ENCODE results near the gene CAD. TPM values are rescaled to one million over a fixed set of nuclear protein-coding genes. Genes with fewer than 3 reads are reported as not detected.

Gene CAD
- total and polyA plus RNA-seq, 2 of the 4 experiments (the other 2 are of a cell fraction) = 12.9 to 38.7 TPM

- Histone ChIP-seq H4K8ac (ENCODE audit: low read depth in 2 of 2, low read length in 2 of 2) (peak overlapping the region; percentile 83 to 95), H3K4me2 (ENCODE audit: low read depth, low read length) (peak overlapping the region; percentile 93), H3K56ac (ENCODE audit: extremely low read depth, insufficient read depth, low read length) (peak overlapping the region; percentile 28; the same call in 1 of the 2 replicates), H2BK120ac (ENCODE audit: low read depth, low read length) (no peak overlapping the region), H4K20me1 (ENCODE audit: insufficient read depth, low read length) (no peaks in the 10 kb centered on the region), H2AFZ (replicated peaks; ENCODE audit: low read length, poor library complexity) (peak overlapping the region; percentile 88), H4K5ac (ENCODE audit: low read depth, low read length) (peak overlapping the region; percentile 85), H3K4ac (ENCODE audit: low read depth, low read length) (peak overlapping the region; percentile 71), H3K79me1 (ENCODE audit: low read depth in 1 of 2, low read length in 2 of 2) (peaks cover 35 to 62% of the 10 kb centered on the region in 2 experiments), H4K91ac (ENCODE audit: insufficient read depth, low read depth, low read length) (peak overlapping the region; percentile 79), H2BK5ac (ENCODE audit: low read depth, low read length, poor library complexity, severe bottlenecking) (peak overlapping the region; percentile 11), H3K9ac (ENCODE audit: low read depth, low read length) (peak overlapping the region; percentile 68), H2AK9ac (replicated peaks; ENCODE audit: low read depth, low read length, poor library complexity) (peak overlapping the region; percentile 92), H2BK15ac (ENCODE audit: low read depth, low read length) (no peak overlapping the region), H3K18ac (ENCODE audit: low read depth, low read length) (0 out of 2 replicates have a peak overlapping the region, but pooled peaks have one; percentile 25), H3K14ac (replicated peaks; ENCODE audit: low read depth, low read length) (peak overlapping the region; percentile 87), H2BK20ac (ENCODE audit: low read depth, low read length) (peak overlapping the region; percentile 24; the same call in 1 of the 2 replicates), H3K23ac (ENCODE audit: low read depth, low read length) (peak overlapping the region; percentile 52), H3K27ac (ENCODE audit: insufficient read depth, low read length) (peak overlapping the region; percentile 29; the same call in 1 of the 2 replicates), H3K4me1 (ENCODE audit: control insufficient read depth, insufficient read depth, low read length) (peaks cover 7% of the 10 kb centered on the region), H3K4me3 (ENCODE audit: insufficient read depth, low read depth, low read length) (peak overlapping the region; percentile 64), H3K36me3 (ENCODE audit: control insufficient read depth, insufficient read depth, low read length) (peaks cover 12% of the 10 kb centered on the region), H3K9me1 (ENCODE audit: insufficient read depth, low read length) (peaks cover 9% of the 10 kb centered on the region), H3K9me3 (ENCODE audit: control insufficient read depth, insufficient read depth, low read length) (no peaks in the 10 kb centered on the region), H3K27me3 (ENCODE audit: control insufficient read depth, insufficient read depth, low read length) (no peaks in the 10 kb centered on the region), H2AK5ac (ENCODE audit: low read depth, low read length) (peak overlapping the region; percentile 92; the same call in 1 of the 2 replicates)
- POLR2A ChIA-PET (ENCODE audit: unreplicated experiment) = no interaction called here
- no peak for ATAC-seq (ENCODE audit: low read depth)
- no TSS peak for BruUV-seq (replicated peaks)
- dilution Hi-C loops (cut with HindIII; ENCODE audit: low sequenced_read_pairs, unreplicated experiment) = no loop called here
- in situ Hi-C loops (cut with MboI; ENCODE audit: low sequenced_read_pairs) = no loop called here
- whole genome bisulfite sequencing, 2 experiments (ENCODE audit: extremely low coverage in 2 of 2, insufficient read length in 1 of 2) = 93% methylated on average over 6 of the region's 13 CpGs; no CpG with 5 or more reads in 1 of the 2 experiments
- no peak for DNase-seq
- no peak for TF ChIP-seq USF2 (IDR thresholded peaks at IDR 0.05; ENCODE audit: low read depth, low read length)
- TF ChIP-seq MXI1 (IDR thresholded peaks at IDR 0.05; ENCODE audit: borderline replicate concordance, low read depth, low read length) = no peak
- no peak for TF ChIP-seq RCOR1 (IDR thresholded peaks at IDR 0.05; ENCODE audit: insufficient replicate concordance, low read length)
- TF ChIP-seq RFX5 (IDR thresholded peaks at IDR 0.05; ENCODE audit: low read depth, low read length) = no peak
- TF ChIP-seq CEBPB (IDR thresholded peaks at IDR 0.05; ENCODE audit: low read depth, low read length) = no peak
- TF ChIP-seq NFE2L2 (IDR thresholded peaks at IDR 0.05; ENCODE audit: low read depth, low read length) = no peak
- intact Hi-C loops (cut with micrococcal nuclease) = loop anchor here (2.0 kb wide), 1 partner anchor 118 kb away; no protein-coding TSS in a partner anchor
- CTCF ChIA-PET = no interaction called here
Observed at GRCh38 chr2:27216416-27217137, 592 bp upstream of the CAD start.

All from IMR-90 (cell line).